ENCODE measurements around the gene JARID2. TPM values are rescaled to one million over a fixed set of nuclear protein-coding genes. Genes with fewer than 3 reads are reported as not detected.

JARID2 gene
- total and polyA plus RNA-seq, 3 donors from 2014 or later = 36.1 to 60.8 (median 53.7) TPM

GRCh38 chr6:15569035-15569995, 323.4 kb downstream of the JARID2 start:
- Histone ChIP-seq H3K4me3 (no peak overlapping the region), H3K27me3 (no peaks in the 10 kb centered on the region), H3K27ac (no peak overlapping the region), H3K36me3 (ENCODE audit: low read depth, missing control alignments) (no peaks in the 10 kb centered on the region), H3K9me3 (no peaks in the 10 kb centered on the region), H3K4me1 (no peaks in the 10 kb centered on the region)
- TF ChIP-seq POLR2A (IDR thresholded peaks at IDR 0.05) (no peak), CTCF (IDR thresholded peaks at IDR 0.05) (no peak)
- no peak for DNase-seq
- intact Hi-C loops (cut with DNase I; ENCODE audit: low total_unique reads) = no loop called here
- WGBS, 2 donors = 69 to 70% methylated on average over 17 of the region's 17 CpGs

- H3K9me3 ChIP-seq = no peaks in the 10 kb centered on the region
- H3K27me3 ChIP-seq = no peaks in the 10 kb centered on the region
- H3K4me1 ChIP-seq = no peaks in the 10 kb centered on the region
- intact Hi-C loops (cut with DNase I; ENCODE audit: low total_unique reads) = no loop called here
- no peak for DNase-seq
- TF ChIP-seq POLR2A (IDR thresholded peaks at IDR 0.05) (no peak), CTCF (IDR thresholded peaks at IDR 0.05) (no peak)
- WGBS, 2 donors = 95 to 96% methylated on average over 2 of the region's 2 CpGs
- no peak overlapping the region for H3K27ac ChIP-seq
- no peak overlapping the region for H3K4me3 ChIP-seq
- H3K36me3 ChIP-seq (ENCODE audit: low read depth, missing control alignments) = no peaks in the 10 kb centered on the region
These were observed 324.3 kb downstream of the JARID2 start for GRCh38 chr6:15570171-15570570.

Small RNAs within 50 kb of the gene (small RNA-seq; reads per million reads assigned to genes)
- gene RF00001 (0 reads per million in 2 donors), gene RNU6-522P (0 reads per million in 2 donors), gene RNU6-645P (0 reads per million in 2 donors)

Measured in testis (tissue), 3 donors.